OCI-LY1 (cell line): Measurements from ENCODE around the gene CENPO.

Experiments used
- H2AFZ ChIP-seq: fragments of 200-600 bp; sonication (generic), shearing (Covaris generic); 2 replicates; pipeline ENCODE4 v1.6.0; 2014; ENCODE audit warnings: antibody characterized with exemption, mild to moderate bottlenecking, low read length
- H3F3A ChIP-seq: fragments of 200-600 bp; sonication (generic), shearing (Covaris generic); 2 replicates; pipeline ENCODE4 v1.6.0; 2014; ENCODE audit warnings: mild to moderate bottlenecking, antibody characterized with exemption, low read length, moderate library complexity; ENCODE audit not compliant: insufficient read depth
- H3K27ac ChIP-seq: fragments of 200-600 bp; sonication (generic); 2 replicates; pipeline ENCODE4 v1.5.1; 2014; ENCODE audit warnings: low read length, mixed run types, mild to moderate bottlenecking, low read depth; ENCODE audit not compliant: poor library complexity, severe bottlenecking
- H3K27me3 ChIP-seq: fragments of 200-600 bp; sonication (generic); 2 replicates; pipeline ENCODE4 v1.6.0; 2014; ENCODE audit warnings: antibody characterized with exemption, mild to moderate bottlenecking, low read length, moderate library complexity; ENCODE audit not compliant: insufficient read depth
- H3K36me3 ChIP-seq: fragments of 200-600 bp; sonication (generic); 2 replicates; pipeline ENCODE4 v1.6.1; 2014; ENCODE audit warnings: mild to moderate bottlenecking, antibody characterized with exemption, low read length, moderate library complexity, mixed read lengths; ENCODE audit not compliant: insufficient read depth
- H3K4me1 ChIP-seq: fragments of 200-600 bp; sonication (generic); 2 replicates; pipeline ENCODE4 v1.5.1; 2014; ENCODE audit warnings: mild to moderate bottlenecking, low read length, moderate library complexity; ENCODE audit not compliant: insufficient read depth, severe bottlenecking
- H3K4me2 ChIP-seq: fragments of 200-600 bp; sonication (generic), shearing (Covaris generic); 2 replicates; pipeline ENCODE4 v1.6.1; 2014; ENCODE audit warnings: low read length
- H3K4me3 ChIP-seq: fragments of 200-600 bp; sonication (generic); 2 replicates; pipeline ENCODE4 v1.5.1; 2014; ENCODE audit warnings: low read length, low read depth, mild to moderate bottlenecking, mixed read lengths; ENCODE audit not compliant: poor library complexity, severe bottlenecking
- H3K79me2 ChIP-seq: fragments of 200-600 bp; shearing (Covaris generic); 2 replicates; pipeline ENCODE4 v1.6.1; 2016; ENCODE audit warnings: mixed run types, low read length, mixed read lengths; ENCODE audit not compliant: insufficient read depth
- H3K9ac ChIP-seq: fragments of 200-600 bp; sonication (generic), shearing (Covaris generic); 2 replicates; pipeline ENCODE4 v1.6.1; 2014; ENCODE audit warnings: mild to moderate bottlenecking, low read length, mixed read lengths
- H3K9me2 ChIP-seq: fragments of 200-600 bp; sonication (generic), shearing (Covaris generic); 2 replicates; pipeline ENCODE4 v1.6.1; 2014; ENCODE audit warnings: low read depth, mild to moderate bottlenecking, low read length, mixed read lengths
- H3K9me3 ChIP-seq: fragments of 200-600 bp; shearing (Covaris generic); 2 replicates; pipeline ENCODE4 v1.6.1; 2014; ENCODE audit warnings: low read length, mixed read lengths
- H4K20me1 ChIP-seq: fragments of 200-600 bp; sonication (generic), shearing (Covaris generic); 2 replicates; pipeline ENCODE4 v1.6.0; 2016; ENCODE audit warnings: mild to moderate bottlenecking, low read length; ENCODE audit not compliant: insufficient read depth
- CTCF ChIP-seq: fragments of 200-600 bp; sonication (generic), shearing (Covaris generic); IDR thresholded peaks from 2 replicates; pipeline ENCODE4 v1.5.1; 2017; ENCODE audit warnings: mild to moderate bottlenecking, antibody characterized with exemption, low read length, moderate library complexity, mixed read lengths
- EZH2 ChIP-seq: fragments of 200-600 bp; sonication (generic), shearing (Covaris generic); IDR thresholded peaks from 2 replicates; pipeline ENCODE4 v1.8.0; 2017; ENCODE audit warnings: borderline replicate concordance, mixed run types, mild to moderate bottlenecking, antibody characterized with exemption, low read length, moderate library complexity, mixed read lengths

Gene CENPO

GRCh38 chr2:24768013-24768412 lies 25.2 kb upstream of the CENPO start:
- no peaks in the 10 kb centered on the region for H3K9me3 ChIP-seq
- no peaks in the 10 kb centered on the region for H3K27me3 ChIP-seq
- H3K36me3 ChIP-seq: peaks cover 3% of the 10 kb centered on the region; the same call in 1 of the 2 replicates
- H2AFZ ChIP-seq: no peak overlapping the region
- no peak overlapping the region for H3K4me2 ChIP-seq
- no peaks in the 10 kb centered on the region for H3K79me2 ChIP-seq
- H3K9ac ChIP-seq: no peak overlapping the region
- no peaks in the 10 kb centered on the region for H3K4me1 ChIP-seq
- H3K4me3 ChIP-seq: no peak overlapping the region
- no peaks in the 10 kb centered on the region for H3K9me2 ChIP-seq
- no peak for TF ChIP-seq EZH2
- no peak for TF ChIP-seq CTCF
- no peaks in the 10 kb centered on the region for H4K20me1 ChIP-seq
- no peak overlapping the region for H3K27ac ChIP-seq
- no peaks in the 10 kb centered on the region for H3F3A ChIP-seq

- Histone ChIP-seq H2AFZ (no peak overlapping the region), H3K4me1 (no peaks in the 10 kb centered on the region), H3K27me3 (no peaks in the 10 kb centered on the region), H3K9me3 (no peaks in the 10 kb centered on the region), H3K36me3 (peaks cover 3% of the 10 kb centered on the region; the same call in 1 of the 2 replicates), H4K20me1 (no peaks in the 10 kb centered on the region), H3K9me2 (no peaks in the 10 kb centered on the region), H3K4me3 (no peak overlapping the region), H3K27ac (no peak overlapping the region), H3K9ac (no peak overlapping the region), H3K4me2 (no peak overlapping the region), H3F3A (no peaks in the 10 kb centered on the region), H3K79me2 (no peaks in the 10 kb centered on the region)
- no peak for TF ChIP-seq EZH2
- no peak for TF ChIP-seq CTCF
Measured at GRCh38 chr2:24768601-24769000, 24.6 kb upstream of the CENPO start.

GRCh38 chr2:24771061-24771460 lies 22.2 kb upstream of the CENPO start:
- no peak overlapping the region for H3K4me3 ChIP-seq
- H3K36me3 ChIP-seq: no peaks in the 10 kb centered on the region
- H3K9me2 ChIP-seq: no peaks in the 10 kb centered on the region
- H3K27ac ChIP-seq: no peak overlapping the region
- no peaks in the 10 kb centered on the region for H3K9me3 ChIP-seq
- no peak overlapping the region for H3K9ac ChIP-seq
- no peaks in the 10 kb centered on the region for H3K79me2 ChIP-seq
- no peaks in the 10 kb centered on the region for H3K27me3 ChIP-seq
- H4K20me1 ChIP-seq: no peaks in the 10 kb centered on the region
- no peaks in the 10 kb centered on the region for H3F3A ChIP-seq
- H2AFZ ChIP-seq: no peak overlapping the region
- no peaks in the 10 kb centered on the region for H3K4me1 ChIP-seq
- no peak overlapping the region for H3K4me2 ChIP-seq
- no peak for TF ChIP-seq EZH2
- no peak for TF ChIP-seq CTCF
